Glutamatergic neuron (in vitro differentiated cells): Measurements from ENCODE around the gene ADGRL3. TPM values are rescaled to one million over a fixed set of nuclear protein-coding genes. Genes with fewer than 3 reads are reported as not detected.
A peak's percentile ranks its signal among the peaks of the same experiment; 100 is the strongest.
"Not testable (repeated sequence)": the region's sequence is repeated elsewhere in the genome, so short reads cannot be mapped to it uniquely, and the experiment has no call there.

ENCODE experiments used
- DNase-seq: peaks from one replicate; pipeline ENCODE4 v3.0.0; 2022
- H3K27ac Mint-ChIP-seq: one replicate; pipeline ENCODE4 v1.8.0; 2020; ENCODE audit warnings: mild to moderate bottlenecking, mixed read lengths, inconsistent platforms; ENCODE audit not compliant: unreplicated experiment
- H3K27me3 Mint-ChIP-seq: one replicate; pipeline ENCODE4 v1.8.0; 2020; ENCODE audit warnings: mild to moderate bottlenecking, moderate library complexity, mixed read lengths, inconsistent platforms; ENCODE audit not compliant: unreplicated experiment
- H3K36me3 Mint-ChIP-seq: one replicate; pipeline ENCODE4 v1.8.0; 2020; ENCODE audit warnings: mild to moderate bottlenecking, mixed read lengths, inconsistent platforms; ENCODE audit not compliant: unreplicated experiment
- H3K4me1 Mint-ChIP-seq: one replicate; pipeline ENCODE4 v1.8.0; 2020; ENCODE audit warnings: mild to moderate bottlenecking, low read depth, mixed read lengths, inconsistent platforms; ENCODE audit not compliant: unreplicated experiment
- H3K4me3 Mint-ChIP-seq: one replicate; pipeline ENCODE4 v1.8.0; 2020; ENCODE audit warnings: mild to moderate bottlenecking, mixed read lengths, inconsistent platforms; ENCODE audit not compliant: unreplicated experiment
- H3K9me3 Mint-ChIP-seq: one replicate; pipeline ENCODE4 v1.8.0; 2020; ENCODE audit warnings: mild to moderate bottlenecking, moderate library complexity, mixed read lengths, inconsistent platforms; ENCODE audit not compliant: unreplicated experiment
- CTCF ChIP-seq: fragments of 200-600 bp; sonication (generic); IDR thresholded peaks from one replicate; pipeline ENCODE4 v1.5.0; 2021; ENCODE audit not compliant: partially characterized antibody, unreplicated experiment
- total RNA-seq: library from RNA; stranded (reverse); fragmentation: NEBNext Ultra II Directional; extraction: Animal tissue kit (Norgen Biotek cat#: 25700); gene quantifications from one replicate; pipeline ENCODE4 v1.2.1, GENCODE V29; 2021; ENCODE audit not compliant: unreplicated experiment

Gene ADGRL3
- total RNA-seq, 1 donor from 2014 or later: 193 TPM

GRCh38 chr4:61753739-61754138 is 553.6 kb downstream of the ADGRL3 start:
- no peak for TF ChIP-seq CTCF
- Mint-ChIP-seq H3K4me3 (no peak overlapping the region), H3K9me3 (peaks cover 4% of the 10 kb centered on the region), H3K27ac (no peak overlapping the region), H3K36me3 (peaks cover 5% of the 10 kb centered on the region), H3K27me3 (peaks cover 3% of the 10 kb centered on the region), H3K4me1 (no peaks in the 10 kb centered on the region)
- no peak for DNase-seq

- DNase-seq, H3K4me1 Mint-ChIP-seq, H3K27me3 Mint-ChIP-seq, H3K27ac Mint-ChIP-seq, H3K4me3 Mint-ChIP-seq: not testable (repeated sequence)
- Mint-ChIP-seq H3K36me3 (peaks cover 24% of the 10 kb centered on the region), H3K9me3 (peaks cover 20% of the 10 kb centered on the region)
These were observed 556.8 kb downstream of the ADGRL3 start for GRCh38 chr4:61756937-61757336.

- H3K4me3 Mint-ChIP-seq, H3K4me1 Mint-ChIP-seq, DNase-seq, H3K27ac Mint-ChIP-seq, H3K27me3 Mint-ChIP-seq: not testable (repeated sequence)
- Mint-ChIP-seq H3K36me3 (peaks cover 24% of the 10 kb centered on the region), H3K9me3 (peaks cover 20% of the 10 kb centered on the region)
These were observed 557.9 kb downstream of the ADGRL3 start for GRCh38 chr4:61757983-61758382.

GRCh38 chr4:61758596-61758995 is 558.5 kb downstream of the ADGRL3 start:
- H3K36me3 Mint-ChIP-seq: peaks cover 24% of the 10 kb centered on the region
- peaks cover 20% of the 10 kb centered on the region for H3K9me3 Mint-ChIP-seq
- H3K27me3 Mint-ChIP-seq, H3K4me1 Mint-ChIP-seq, H3K4me3 Mint-ChIP-seq, DNase-seq, H3K27ac Mint-ChIP-seq: not testable (repeated sequence)

GRCh38 chr4:61759245-61759644 is 559.1 kb downstream of the ADGRL3 start:
- H3K27me3 Mint-ChIP-seq, H3K27ac Mint-ChIP-seq, H3K4me3 Mint-ChIP-seq, DNase-seq, H3K4me1 Mint-ChIP-seq: not testable (repeated sequence)
- Mint-ChIP-seq H3K9me3 (peaks cover 22% of the 10 kb centered on the region), H3K36me3 (peaks cover 24% of the 10 kb centered on the region)

- H3K9me3 Mint-ChIP-seq: peaks cover 24% of the 10 kb centered on the region
- not testable (repeated sequence) for DNase-seq
These were observed 559.8 kb downstream of the ADGRL3 start for GRCh38 chr4:61759885-61760284.

GRCh38 chr4:61760820-61761219 is 560.7 kb downstream of the ADGRL3 start:
- H3K36me3 Mint-ChIP-seq: peaks cover 24% of the 10 kb centered on the region
- H3K9me3 Mint-ChIP-seq: peaks cover 28% of the 10 kb centered on the region
- H3K4me3 Mint-ChIP-seq: no peak overlapping the region
- peaks cover 6% of the 10 kb centered on the region for H3K27me3 Mint-ChIP-seq
- H3K27ac Mint-ChIP-seq: peak overlapping the region; percentile 43
- no peak for TF ChIP-seq CTCF
- peaks cover 11% of the 10 kb centered on the region for H3K4me1 Mint-ChIP-seq
- DNase-seq: no peak

More at GRCh38 chr4:61759885-61760284, 559.8 kb downstream of the ADGRL3 start:
- H3K4me1 Mint-ChIP-seq, H3K27me3 Mint-ChIP-seq, H3K27ac Mint-ChIP-seq, H3K4me3 Mint-ChIP-seq: not testable (repeated sequence)
- peaks cover 24% of the 10 kb centered on the region for H3K36me3 Mint-ChIP-seq
